COLO829 (cell line): Measurements from ENCODE around the gene METTL26.

ENCODE experiments used
- DNase-seq: peaks from one replicate; pipeline ENCODE4 v3.0.0; 2012; ENCODE audit warnings: low spot score

The METTL26 gene

GRCh38 chr16:674968-675883 is 39.1 kb upstream of the METTL26 start, which contains the start of gene RHBDL1:
RHBDL1 (plus strand) TSS chr16:675671; CDS start chr16:675791, 120 bp downstream.
- DNase-seq: no peak

DNA sequence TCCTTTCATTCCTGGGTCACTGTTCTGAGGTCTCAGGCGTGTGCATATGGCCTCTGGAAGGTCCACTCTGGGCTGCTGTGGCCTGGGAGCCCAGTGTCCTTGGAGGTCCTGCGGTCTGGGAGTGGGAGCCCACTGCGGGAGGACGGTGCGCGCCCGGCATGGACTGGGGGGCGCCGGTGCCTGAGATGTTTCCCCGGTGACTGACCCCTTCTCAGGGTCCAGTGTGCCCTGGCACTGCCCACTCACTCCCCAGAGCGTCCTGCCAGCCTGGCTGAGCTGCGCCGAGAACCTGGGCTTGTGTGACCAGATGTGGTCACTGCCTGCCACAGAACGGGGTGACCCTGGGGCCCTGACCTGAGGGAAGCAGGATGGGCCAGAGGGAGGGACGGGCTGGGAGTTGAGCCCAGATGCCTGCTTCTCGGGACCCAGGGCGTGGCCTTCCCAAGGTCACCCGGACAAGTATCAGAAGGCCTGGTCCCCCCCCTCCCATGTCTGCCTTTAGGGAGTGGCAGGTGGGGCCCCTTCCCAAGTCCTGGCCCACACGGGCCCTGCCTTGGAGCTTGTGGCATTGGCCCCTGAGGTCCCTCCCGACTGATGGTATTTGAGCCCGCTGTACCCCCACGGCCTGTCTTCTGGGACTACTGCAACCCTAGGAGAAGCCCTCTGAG is 38.2 kb upstream of the METTL26 start:
- DNase-seq: no peak

DNA sequence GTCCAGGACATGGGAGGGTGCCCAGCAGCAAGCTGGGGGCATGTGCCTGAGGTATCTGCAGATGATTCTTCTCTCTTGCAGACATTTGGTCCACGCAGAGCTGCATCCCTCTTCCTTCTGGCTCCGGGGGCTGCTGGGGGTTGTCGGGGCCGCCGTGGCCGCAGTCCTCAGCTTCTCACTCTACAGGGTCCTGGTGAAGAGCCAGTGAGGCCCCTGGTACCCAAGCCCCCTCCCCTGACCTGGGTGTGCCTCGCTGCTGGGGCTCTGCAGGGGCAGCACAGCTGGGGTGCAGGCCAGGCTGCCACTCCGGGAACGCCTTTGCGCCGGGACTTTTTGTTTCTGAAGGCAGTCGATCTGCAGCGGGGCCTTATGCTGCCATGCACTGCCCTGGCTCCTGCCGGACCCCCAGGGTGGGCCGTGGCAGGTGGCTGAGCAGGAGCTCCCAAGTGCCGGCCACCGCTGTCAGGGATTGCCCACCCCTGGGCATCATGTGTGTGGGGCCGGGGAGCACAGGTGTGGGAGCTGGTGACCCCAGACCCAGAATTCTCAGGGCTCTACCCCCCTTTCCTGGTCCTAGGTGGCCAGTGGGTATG is 37.4 kb upstream of the METTL26 start:
- DNase-seq: no peak

- DNase-seq: no peak
These were observed 36.7 kb upstream of the METTL26 start for GRCh38 chr16:672851-673250.

GRCh38 chr16:672371-672770 is 36.3 kb upstream of the METTL26 start:
- no peak for DNase-seq

DNA sequence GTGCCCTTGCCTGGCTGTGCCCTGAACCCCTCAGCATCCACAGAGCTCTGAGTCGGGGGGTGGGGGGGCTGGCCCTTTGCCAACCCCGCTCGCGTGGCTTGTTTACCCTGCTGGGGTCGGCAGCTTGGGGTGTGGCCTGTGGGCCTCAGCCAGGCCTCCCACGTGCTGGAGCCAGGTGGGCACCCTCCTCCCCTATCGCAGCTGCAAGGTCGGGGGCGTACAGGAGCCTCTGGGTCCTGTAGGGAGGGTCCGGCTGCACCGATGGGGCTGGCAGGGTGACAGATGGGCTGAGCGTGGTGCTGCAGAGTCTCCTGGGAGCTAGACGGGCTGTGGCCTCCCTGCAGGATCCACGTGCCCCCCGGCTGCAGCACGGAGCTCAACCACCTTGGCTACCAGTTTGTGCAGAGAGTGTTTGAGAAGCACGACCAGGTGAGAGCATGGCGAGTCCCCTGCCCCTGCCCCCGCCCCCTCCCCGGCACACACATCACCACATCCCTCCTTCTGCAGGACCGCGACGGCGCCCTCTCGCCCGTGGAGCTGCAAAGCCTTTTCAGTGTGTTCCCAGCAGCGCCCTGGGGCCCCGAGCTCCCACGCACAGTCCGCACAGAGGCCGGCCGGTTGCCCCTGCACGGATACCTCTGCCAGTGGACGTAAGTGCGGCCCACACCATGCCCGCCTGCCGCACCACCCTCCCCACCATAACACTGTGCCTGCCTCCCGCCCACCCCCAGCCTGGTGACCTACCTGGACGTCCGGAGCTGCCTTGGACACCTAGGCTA is 35.4 kb upstream of the METTL26 start:
- no peak for DNase-seq

- DNase-seq: no peak
These were observed 34.6 kb upstream of the METTL26 start for GRCh38 chr16:670485-671352.

DNA sequence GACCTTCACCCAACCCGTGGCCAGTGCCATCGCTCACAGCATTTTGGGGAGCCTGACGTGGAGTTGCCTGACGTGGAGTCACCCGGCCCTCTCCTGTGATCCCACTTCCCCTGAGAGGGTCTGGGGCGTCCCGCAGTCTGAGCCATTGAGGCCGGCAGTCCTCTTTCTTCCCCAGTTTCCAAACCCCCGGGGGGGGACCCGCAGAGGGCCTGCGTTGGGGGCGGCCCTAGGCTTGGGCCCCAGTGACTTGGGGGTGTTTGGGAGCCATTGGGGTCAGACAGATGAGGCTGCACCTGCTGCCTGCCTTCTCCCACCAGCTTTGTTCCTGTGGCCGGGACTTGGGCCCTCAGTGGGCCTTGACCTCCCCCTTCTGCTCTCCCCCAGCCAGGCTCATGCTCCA is 33.6 kb upstream of the METTL26 start:
- DNase-seq: no peak

GRCh38 chr16:668519-669171 is 32.5 kb upstream of the METTL26 start:
- no peak for DNase-seq

GRCh38 chr16:667780-668518 is 31.8 kb upstream of the METTL26 start, which contains the start of gene RHOT2:
RHOT2 (plus strand) TSS chr16:668132; CDS start chr16:668200, 68 bp downstream.
- DNase-seq: peak; percentile 60

- DNase-seq: no peak
These were observed 31.1 kb upstream of the METTL26 start for GRCh38 chr16:667113-667779.

DNA sequence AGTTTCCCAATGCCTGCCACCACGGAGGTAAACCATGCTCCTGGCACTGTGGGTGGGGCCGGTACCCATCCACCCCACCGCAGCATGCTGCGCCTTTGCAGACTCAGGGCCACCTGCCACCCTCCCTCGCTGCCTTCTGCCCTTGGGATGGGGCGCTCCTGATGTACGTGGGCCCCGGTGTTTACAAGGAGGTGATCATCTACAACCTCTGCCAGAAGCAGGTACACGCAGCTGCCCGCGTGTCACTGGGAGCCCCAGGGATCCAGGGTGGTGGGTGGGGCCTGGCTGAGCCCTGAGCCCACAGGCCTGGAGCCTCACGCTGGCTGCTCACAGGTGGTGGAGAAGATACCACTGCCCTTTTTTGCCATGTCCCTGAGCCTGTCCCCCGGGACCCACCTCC is 30.5 kb upstream of the METTL26 start:
- DNase-seq: no peak

DNA sequence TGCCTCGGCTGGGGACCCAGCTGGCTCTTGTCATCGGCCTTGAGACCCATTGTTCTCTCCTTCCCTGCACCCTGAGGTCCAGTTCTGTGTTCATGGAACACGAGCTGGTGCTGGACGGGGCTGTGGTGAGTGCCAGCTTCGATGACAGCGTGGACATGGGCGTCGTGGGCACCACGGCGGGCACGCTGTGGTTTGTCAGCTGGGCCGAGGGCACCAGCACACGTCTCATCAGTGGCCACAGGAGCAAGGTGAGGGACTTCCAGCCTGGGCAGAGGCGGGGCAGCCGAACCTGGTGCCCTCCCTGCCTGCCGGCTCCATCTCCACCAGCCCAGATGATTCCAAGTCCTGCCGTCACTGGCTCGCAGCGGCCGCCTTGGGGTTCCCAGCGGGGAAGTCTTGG is 26.5 kb upstream of the METTL26 start:
- DNase-seq: no peak

GRCh38 chr16:662095-662494 is 26.0 kb upstream of the METTL26 start:
- no peak for DNase-seq

DNA sequence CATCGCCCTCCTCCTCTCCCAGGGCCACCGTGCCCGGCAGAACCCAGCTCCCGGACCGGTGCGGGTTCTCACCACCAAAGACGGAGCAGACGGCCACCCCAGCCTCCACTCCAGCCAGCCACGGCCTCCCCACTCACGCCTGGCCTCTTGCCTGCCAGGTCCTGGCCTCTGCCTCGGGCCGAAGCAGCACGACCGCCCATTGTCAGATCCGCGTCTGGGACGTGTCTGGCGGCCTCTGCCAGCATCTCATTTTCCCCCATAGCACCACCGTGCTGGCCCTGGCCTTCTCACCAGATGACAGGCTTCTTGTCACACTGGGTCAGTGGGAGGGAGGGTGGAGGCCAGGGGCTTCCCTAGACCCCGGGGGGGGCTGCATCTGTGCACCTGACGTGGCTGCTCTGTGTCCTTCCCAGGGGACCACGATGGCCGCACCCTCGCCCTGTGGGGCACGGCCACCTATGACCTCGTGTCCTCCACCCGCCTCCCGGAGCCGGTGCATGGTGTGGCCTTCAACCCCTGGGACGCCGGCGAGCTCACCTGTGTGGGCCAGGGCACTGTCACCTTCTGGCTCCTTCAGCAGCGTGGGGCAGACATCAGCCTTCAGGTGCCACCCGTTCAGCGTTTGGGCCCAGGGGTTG is 25.2 kb upstream of the METTL26 start:
- DNase-seq: no peak

GRCh38 chr16:660459-661183 is 24.5 kb upstream of the METTL26 start:
- DNase-seq: peak; percentile 86

DNA sequence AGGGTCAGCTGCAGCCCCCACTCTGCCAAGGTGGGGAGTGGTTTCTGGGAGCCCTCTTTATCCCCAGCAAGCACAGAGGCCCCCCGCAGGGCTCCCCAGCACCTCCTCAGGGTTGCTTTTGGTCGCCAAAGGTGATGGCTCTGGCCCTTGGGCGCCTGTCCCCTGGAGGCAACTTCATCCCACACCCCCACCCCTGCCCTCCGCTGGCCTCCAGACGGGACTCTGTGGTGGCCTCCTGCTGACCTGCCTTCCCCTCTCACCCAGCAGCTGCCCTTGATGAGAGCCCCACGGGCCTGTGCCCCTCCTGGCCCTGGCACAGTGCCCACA is 24.0 kb upstream of the METTL26 start:
- no peak for DNase-seq

- DNase-seq: no peak
These were observed 23.5 kb upstream of the METTL26 start for GRCh38 chr16:659618-660017.
